ENCODE data around the gene TTC39B. TPM values are rescaled to one million over a fixed set of nuclear protein-coding genes. Genes with fewer than 3 reads are reported as not detected.

Gene TTC39B
- total and polyA plus RNA-seq, 11 donors, result 0.42 to 5.9 (median 1.2) TPM

- no peak overlapping the region for H3K27ac ChIP-seq
- H3K27me3 ChIP-seq, result no peaks in the 10 kb centered on the region
- intact Hi-C loops (cut with DNase I), result loop anchor here in 1 of 10 donors (10.0 kb wide), 1 partner anchor 107 kb away; the partner anchor contains the start of gene SNAPC3
- WGBS, 4 donors, result 60 to 67% (median 64%) methylated on average over 4 of the region's 4 CpGs
- no peaks in the 10 kb centered on the region for H3K9me3 ChIP-seq
- ATAC-seq (no peak), DNase-seq (no peak)
- TF ChIP-seq POLR2A (IDR thresholded peaks at IDR 0.05) (no peak), CTCF (IDR thresholded peaks at IDR 0.05) (no peak)
- no peak overlapping the region for H3K4me3 ChIP-seq
- no peaks in the 10 kb centered on the region for H3K36me3 ChIP-seq
- H3K4me1 ChIP-seq, result no peaks in the 10 kb centered on the region
These were observed 10.8 kb upstream of the TTC39B start for GRCh38 chr9:15317836-15318235.

- no peak overlapping the region for H3K27ac ChIP-seq
- intact Hi-C loops (cut with DNase I), result loop anchor here in 1 of 10 donors (10.0 kb wide), 1 partner anchor 113 kb away; the partner anchor contains the start of gene SNAPC3
These were observed 4.6 kb upstream of the TTC39B start for GRCh38 chr9:15311607-15312006.

GRCh38 chr9:15310107-15310850 lies 3.3 kb upstream of the TTC39B start:
- H3K9me3 ChIP-seq, result no peaks in the 10 kb centered on the region
- peaks cover 0 to 14% (median 11%) of the 10 kb centered on the region in 12 donors for H3K4me1 ChIP-seq
- WGBS, 4 donors, result 60 to 71% (median 68%) methylated on average over 6 of the region's 6 CpGs
- intact Hi-C loops (cut with DNase I), result loop anchor here in 1 of 10 donors (10.0 kb wide), 1 partner anchor 115 kb away; the partner anchor contains the start of gene SNAPC3
- TF ChIP-seq CTCF (IDR thresholded peaks at IDR 0.05) (no peak), POLR2A (IDR thresholded peaks at IDR 0.05) (no peak)
- peaks cover 0 to 4% (median 0%) of the 10 kb centered on the region in 9 donors for H3K27me3 ChIP-seq
- H3K27ac ChIP-seq, result no peak overlapping the region
- no peaks in the 10 kb centered on the region for H3K36me3 ChIP-seq
- no peak for ATAC-seq
- no peak overlapping the region for H3K4me3 ChIP-seq
- DNase-seq, result no peak

More at GRCh38 chr9:15311607-15312006, 4.6 kb upstream of the TTC39B start:
- 78 to 93% (median 84%) methylated on average over 1 of the region's 1 CpG for WGBS, 4 donors
- TF ChIP-seq CTCF (IDR thresholded peaks at IDR 0.05), result no peak
- DNase-seq, result no peak
- Histone ChIP-seq H3K27me3 (peaks cover 0 to 4% (median 0%) of the 10 kb centered on the region in 9 donors), H3K36me3 (no peaks in the 10 kb centered on the region), H3K9me3 (no peaks in the 10 kb centered on the region), H3K4me1 (peaks cover 0 to 10% (median 5%) of the 10 kb centered on the region in 12 donors), H3K4me3 (no peak overlapping the region)
- ATAC-seq, result no peak

- Histone ChIP-seq H3K36me3 (no peaks in the 10 kb centered on the region), H3K9me3 (no peaks in the 10 kb centered on the region), H3K27me3 (peaks cover 0 to 4% (median 0%) of the 10 kb centered on the region in 9 donors), H3K4me1 (peaks cover 0 to 19% (median 11%) of the 10 kb centered on the region in 12 donors), H3K4me3 (no peak overlapping the region), H3K27ac (no peak overlapping the region)
- TF ChIP-seq POLR2A (IDR thresholded peaks at IDR 0.05), result no peak
- no peak for TF ChIP-seq CTCF (IDR thresholded peaks at IDR 0.05)
- DNase-seq (no peak), ATAC-seq (no peak)
- intact Hi-C loops (cut with DNase I), result loop anchor here in 5 of 10 donors (5.0 to 10.0 kb wide), 3 partner anchors 94 to 114 kb away; partner anchors contain the start of gene SNAPC3 (in 2 of the 5)
- 39 to 90% (median 84%) methylated on average over 1 of the region's 1 CpG for WGBS, 4 donors
These were observed 1.5 kb upstream of the TTC39B start for GRCh38 chr9:15308511-15308910.

Measured in heart left ventricle (tissue), 16 donors.